H1 (cell line): ENCODE measurements around the gene NT5E. TPM values are rescaled to one million over a fixed set of nuclear protein-coding genes. Genes with fewer than 3 reads are reported as not detected.

ENCODE experiments used
- CBX5 ChIP-seq: fragments of 300-800, 300-1000 bp; sonication (generic); IDR thresholded peaks from 2 replicates; pipeline ENCODE4 v1.7.1; 2016; ENCODE audit warnings: antibody characterized with exemption, low read length, low read depth
- HDAC6 ChIP-seq: IDR thresholded peaks from one replicate; pipeline ENCODE4 v1.7.1; 2012; ENCODE audit warnings: low read depth, mild to moderate bottlenecking, inconsistent platforms, low read length, moderate library complexity
- KDM1A ChIP-seq: fragments of 200-600, 300-600 bp; sonication (generic); IDR thresholded peaks from 2 replicates; pipeline ENCODE4 v1.7.1; 2016; ENCODE audit warnings: mild to moderate bottlenecking, low read length, borderline replicate concordance
- NANOG ChIP-seq: IDR thresholded peaks from 2 replicates; pipeline ENCODE4 v1.6.1; 2011; ENCODE audit warnings: low read length, low read depth, mild to moderate bottlenecking, inconsistent platforms; ENCODE audit not compliant: insufficient read depth, poor library complexity, severe bottlenecking
- PHF8 ChIP-seq: fragments of 200-600 bp; sonication (generic); conservative IDR thresholded peaks from 2 replicates; pipeline ENCODE4 v1.7.1; 2012; ENCODE audit warnings: low read depth, mild to moderate bottlenecking, inconsistent platforms, low read length, moderate library complexity
- POLR2A ChIP-seq, 2 experiments: IDR thresholded peaks; 1 replicate in 1 of 2; 2 replicates in 1 of 2; pipeline ENCODE4 v1.6.1; 2011; ENCODE audit warnings: low read depth in 2 of 2, low read length in 2 of 2, mild to moderate bottlenecking in 2 of 2; ENCODE audit errors: control extremely low read depth in 1 of 2
- TBP ChIP-seq: IDR thresholded peaks from 2 replicates; pipeline ENCODE4 v1.6.1; 2011; ENCODE audit warnings: low read depth, low read length, improper control_type of control experiment
- TEAD4 ChIP-seq: IDR thresholded peaks from 2 replicates; pipeline ENCODE4 v1.6.1; 2012; ENCODE audit warnings: low read depth, low read length, inconsistent platforms, mixed read lengths
- polyA plus RNA-seq, 7 experiments: library from polyadenylated mRNA; depleted of rRNA in 3 of 7; stranded (reverse) in 5 of 7; unstranded in 2 of 7; fragments of >200 nt in 5 of 7; fragments of 200-250 nt in 2 of 7; gene quantifications; 1 replicate in 5 of 7; 2 replicates in 1 of 7; 4 replicates in 1 of 7; pipeline versions ENCODE4 v1.2.1 to v1.2.3, GENCODE V29; 2011 to 2013; ENCODE audit warnings: missing spikeins in 2 of 7, mixed read lengths in 2 of 7
- total RNA-seq: library from RNA; stranded (reverse); fragmentation: NEBNext Ultra II Directional; extraction: Animal tissue kit (Norgen Biotek cat#: 25700); gene quantifications from 2 replicates; pipeline ENCODE4 v1.2.1, GENCODE V29; 2021
- TF ChIP-seq, protein P1 (sequence below): IDR thresholded peaks from 2 replicates; pipeline ENCODE4 v1.6.1; 2012; ENCODE audit warnings: inconsistent platforms

NT5E gene
- total and polyA plus RNA-seq, 2 of the 8 experiments (the other 6 are each of a cell fraction or from before 2014, with no cell fraction given) = 0.74 to 1.5 TPM

DNA sequence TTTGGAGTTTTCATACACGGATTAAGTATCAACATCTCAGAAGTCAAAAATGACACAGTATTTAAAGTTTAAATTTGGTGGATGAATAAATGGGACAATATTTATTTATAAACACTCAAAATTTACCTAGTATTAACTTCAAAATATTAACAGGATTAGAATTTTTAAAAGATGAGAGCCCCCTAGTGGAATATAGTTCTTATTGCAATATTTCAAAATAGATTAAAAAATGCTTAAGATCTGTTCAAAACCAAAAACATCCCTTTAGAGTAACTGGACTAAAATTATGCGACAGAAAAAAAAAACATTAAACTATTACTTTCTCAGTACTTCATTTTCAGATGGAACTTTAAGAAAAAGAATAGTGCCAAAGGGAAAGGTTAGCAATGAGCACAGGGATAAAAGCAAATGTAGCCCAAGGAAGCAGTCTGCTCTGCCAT lies 87.2 kb downstream of the NT5E start (continued):
- no peak for TF ChIP-seq CBX5
- no peak for TF ChIP-seq HDAC6
- no peak for TF ChIP-seq NANOG
- TF ChIP-seq PHF8 = no peak
- TF ChIP-seq POLR2A (IDR thresholded peaks at IDR 0.05; ENCODE audit: control extremely low read depth in 1 of 2, low read depth in 2 of 2, low read length in 2 of 2) = no peak
- no peak for TF ChIP-seq TBP
- no peak for TF ChIP-seq KDM1A
- TF ChIP-seq TEAD4 = no peak
- TF ChIP-seq, protein P1, sequence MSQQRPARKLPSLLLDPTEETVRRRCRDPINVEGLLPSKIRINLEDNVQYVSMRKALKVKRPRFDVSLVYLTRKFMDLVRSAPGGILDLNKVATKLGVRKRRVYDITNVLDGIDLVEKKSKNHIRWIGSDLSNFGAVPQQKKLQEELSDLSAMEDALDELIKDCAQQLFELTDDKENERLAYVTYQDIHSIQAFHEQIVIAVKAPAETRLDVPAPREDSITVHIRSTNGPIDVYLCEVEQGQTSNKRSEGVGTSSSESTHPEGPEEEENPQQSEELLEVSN = no peak
